Gastrocnemius medialis (tissue), 4 donors: ENCODE results near the gene ARFGEF3.

Experiments used
- CTCF ChIP-seq, 5 experiments: fragments of 450-650 bp in 3 of 5; fragments of 200-600 bp in 2 of 5; sonication (generic) in 2 of 5; IDR thresholded peaks in 4 of 5; conservative IDR thresholded peaks in 1 of 5; 1 replicate in 4 of 5; 2 replicates in 1 of 5; pipeline ENCODE4 v1.5.1; 2016 to 2019; ENCODE audit warnings: antibody characterized with exemption in 5 of 5, mild to moderate bottlenecking in 3 of 5, moderate library complexity in 3 of 5
- POLR2A ChIP-seq, 2 donors: fragments of 450-650 bp; IDR thresholded peaks; one replicate each; pipeline ENCODE4 v1.6.1; 2017; ENCODE audit warnings: antibody characterized with exemption in 2 of 2, mild to moderate bottlenecking in 2 of 2, moderate library complexity in 2 of 2

- no peak for TF ChIP-seq POLR2A (IDR thresholded peaks at IDR 0.05)
- TF ChIP-seq CTCF (IDR thresholded peaks at IDR 0.05 in 4 of 5, conservative IDR thresholded peaks at IDR 0.05 in 1 of 5): no peak
These were observed 75.7 kb downstream of the ARFGEF3 start for GRCh38 chr6:138237463-138237862.
